Measurements from ENCODE around the gene OR1B1.

Gene OR1B1

GRCh38 chr9:122614362-122614761 is 43.1 kb downstream of the OR1B1 start, which contains the start of gene OR1Q1:
OR1Q1 (plus strand) TSS chr9:122614738; CDS start chr9:122614738, 0 bp downstream.
- no peak within 1 kb of the TSS for H3K27ac ChIP-seq (ENCODE audit: low read depth, low read length)
- no CpG with 5 or more reads among the region's 1 CpG for WGBS (ENCODE audit: extremely low coverage, insufficient coverage, insufficient read length)
- H2BK12ac ChIP-seq (ENCODE audit: low read length) = no peak within 1 kb of the TSS
- H3K18ac ChIP-seq (ENCODE audit: low read length) = no peak within 1 kb of the TSS
- no peaks in the 10 kb centered on the region for H3K79me2 ChIP-seq (ENCODE audit: control insufficient read depth, insufficient read depth, low read length, poor library complexity)
- peaks cover 15% of the 10 kb centered on the region for H3K9me3 ChIP-seq (ENCODE audit: insufficient read depth, low read depth, low read length)
- no peaks in the 10 kb centered on the region for H3K36me3 ChIP-seq (ENCODE audit: control insufficient read depth in 1 of 2, insufficient read depth in 2 of 2, low read length in 2 of 2)
- H3K4ac ChIP-seq (ENCODE audit: low read depth, low read length) = no peak within 1 kb of the TSS
- no peak within 1 kb of the TSS for H2AFZ ChIP-seq (ENCODE audit: insufficient read depth, low read length, poor library complexity)
- no peaks in the 10 kb centered on the region for H3K27me3 ChIP-seq (ENCODE audit: insufficient read depth, low read length)
- no peak within 1 kb of the TSS for H3K4me2 ChIP-seq (ENCODE audit: low read length)
- H2BK5ac ChIP-seq (ENCODE audit: low read depth, low read length, poor library complexity) = no peak within 1 kb of the TSS
- no peak within 1 kb of the TSS for H4K91ac ChIP-seq (ENCODE audit: low read depth, low read length)
- no peaks in the 10 kb centered on the region for H3K79me1 ChIP-seq (ENCODE audit: low read length)
- peak within 1 kb of the TSS; percentile 36 for H3K23ac ChIP-seq (ENCODE audit: low read length)
- no peak for DNase-seq
- H4K8ac ChIP-seq (ENCODE audit: low read depth, low read length) = no peak within 1 kb of the TSS
- H4K12ac ChIP-seq (ENCODE audit: low read depth, low read length) = no peak within 1 kb of the TSS
- no peak within 1 kb of the TSS for H3K4me3 ChIP-seq (ENCODE audit: low read depth, low read length)
- no peaks in the 10 kb centered on the region for H3K4me1 ChIP-seq (ENCODE audit: control insufficient read depth in 1 of 2, insufficient read depth in 2 of 2, low read length in 2 of 2)
- H3K9ac ChIP-seq (ENCODE audit: low read length) = no peak within 1 kb of the TSS
- H2AK5ac ChIP-seq (ENCODE audit: low read length) = no peak within 1 kb of the TSS
- H3K14ac ChIP-seq (ENCODE audit: low read length) = no peak within 1 kb of the TSS
- no peak within 1 kb of the TSS for H2BK120ac ChIP-seq (ENCODE audit: insufficient read depth, low read length, poor library complexity)

GRCh38 chr9:122609804-122610203 is 47.6 kb downstream of the OR1B1 start:
- Histone ChIP-seq H3K4me2 (ENCODE audit: low read length) (no peak overlapping the region), H3K27me3 (ENCODE audit: insufficient read depth, low read length) (no peaks in the 10 kb centered on the region), H3K4me1 (ENCODE audit: control insufficient read depth in 1 of 2, insufficient read depth in 2 of 2, low read length in 2 of 2) (no peaks in the 10 kb centered on the region), H3K18ac (ENCODE audit: low read length) (no peak overlapping the region), H3K9me3 (ENCODE audit: insufficient read depth, low read depth, low read length) (peaks cover 21% of the 10 kb centered on the region), H3K79me1 (ENCODE audit: low read length) (no peaks in the 10 kb centered on the region), H3K79me2 (ENCODE audit: control insufficient read depth, insufficient read depth, low read length, poor library complexity) (no peaks in the 10 kb centered on the region), H4K91ac (ENCODE audit: low read depth, low read length) (no peak overlapping the region), H3K14ac (ENCODE audit: low read length) (no peak overlapping the region), H2AK5ac (ENCODE audit: low read length) (no peak overlapping the region), H3K9ac (ENCODE audit: low read length) (no peak overlapping the region), H3K23ac (ENCODE audit: low read length) (no peak overlapping the region), H3K4me3 (ENCODE audit: low read depth, low read length) (no peak overlapping the region), H3K4ac (ENCODE audit: low read depth, low read length) (no peak overlapping the region), H4K8ac (ENCODE audit: low read depth, low read length) (no peak overlapping the region), H2BK120ac (ENCODE audit: insufficient read depth, low read length, poor library complexity) (no peak overlapping the region), H2AFZ (ENCODE audit: insufficient read depth, low read length, poor library complexity) (no peak overlapping the region), H3K27ac (ENCODE audit: low read depth, low read length) (no peak overlapping the region), H3K36me3 (ENCODE audit: control insufficient read depth in 1 of 2, insufficient read depth in 2 of 2, low read length in 2 of 2) (no peaks in the 10 kb centered on the region), H2BK5ac (ENCODE audit: low read depth, low read length, poor library complexity) (no peak overlapping the region), H2BK12ac (ENCODE audit: low read length) (no peak overlapping the region), H4K12ac (ENCODE audit: low read depth, low read length) (no peak overlapping the region)
- DNase-seq = peak; percentile 23 to 31
- no CpG with 5 or more reads among the region's 4 CpGs for WGBS (ENCODE audit: extremely low coverage, insufficient coverage, insufficient read length)

- no peak overlapping the region for H4K91ac ChIP-seq (ENCODE audit: low read depth, low read length)
- no CpG with 5 or more reads among the region's 1 CpG for WGBS (ENCODE audit: extremely low coverage, insufficient coverage, insufficient read length)
- no peak overlapping the region for H4K12ac ChIP-seq (ENCODE audit: low read depth, low read length)
- H3K36me3 ChIP-seq (ENCODE audit: control insufficient read depth in 1 of 2, insufficient read depth in 2 of 2, low read length in 2 of 2) = no peaks in the 10 kb centered on the region
- no peak for DNase-seq
- peaks cover 23% of the 10 kb centered on the region for H3K9me3 ChIP-seq (ENCODE audit: insufficient read depth, low read depth, low read length)
- H3K23ac ChIP-seq (ENCODE audit: low read length) = no peak overlapping the region
- H3K79me1 ChIP-seq (ENCODE audit: low read length) = no peaks in the 10 kb centered on the region
- no peak overlapping the region for H2AFZ ChIP-seq (ENCODE audit: insufficient read depth, low read length, poor library complexity)
- no peak overlapping the region for H2AK5ac ChIP-seq (ENCODE audit: low read length)
- H3K4me1 ChIP-seq (ENCODE audit: control insufficient read depth in 1 of 2, insufficient read depth in 2 of 2, low read length in 2 of 2) = no peaks in the 10 kb centered on the region
- no peak overlapping the region for H3K4me3 ChIP-seq (ENCODE audit: low read depth, low read length)
- no peak overlapping the region for H3K14ac ChIP-seq (ENCODE audit: low read length)
- H4K8ac ChIP-seq (ENCODE audit: low read depth, low read length) = no peak overlapping the region
- no peaks in the 10 kb centered on the region for H3K79me2 ChIP-seq (ENCODE audit: control insufficient read depth, insufficient read depth, low read length, poor library complexity)
- no peak overlapping the region for H3K4me2 ChIP-seq (ENCODE audit: low read length)
- H3K4ac ChIP-seq (ENCODE audit: low read depth, low read length) = no peak overlapping the region
- H3K27me3 ChIP-seq (ENCODE audit: insufficient read depth, low read length) = no peaks in the 10 kb centered on the region
- H2BK12ac ChIP-seq (ENCODE audit: low read length) = no peak overlapping the region
- H3K18ac ChIP-seq (ENCODE audit: low read length) = no peak overlapping the region
- peak overlapping the region; percentile 15 for H3K9ac ChIP-seq (ENCODE audit: low read length)
- no peak overlapping the region for H2BK120ac ChIP-seq (ENCODE audit: insufficient read depth, low read length, poor library complexity)
- no peak overlapping the region for H2BK5ac ChIP-seq (ENCODE audit: low read depth, low read length, poor library complexity)
- no peak overlapping the region for H3K27ac ChIP-seq (ENCODE audit: low read depth, low read length)
These were observed 50.8 kb downstream of the OR1B1 start for GRCh38 chr9:122606587-122606986.

GRCh38 chr9:122605691-122606090 is 51.7 kb downstream of the OR1B1 start:
- Histone ChIP-seq H2BK120ac (ENCODE audit: insufficient read depth, low read length, poor library complexity) (no peak overlapping the region), H3K36me3 (ENCODE audit: control insufficient read depth in 1 of 2, insufficient read depth in 2 of 2, low read length in 2 of 2) (no peaks in the 10 kb centered on the region), H3K27ac (ENCODE audit: low read depth, low read length) (no peak overlapping the region), H3K14ac (ENCODE audit: low read length) (no peak overlapping the region), H3K27me3 (ENCODE audit: insufficient read depth, low read length) (no peaks in the 10 kb centered on the region), H3K9ac (ENCODE audit: low read length) (no peak overlapping the region), H3K18ac (ENCODE audit: low read length) (no peak overlapping the region), H3K4me2 (ENCODE audit: low read length) (no peak overlapping the region), H4K8ac (ENCODE audit: low read depth, low read length) (no peak overlapping the region), H3K4me3 (ENCODE audit: low read depth, low read length) (no peak overlapping the region), H3K23ac (ENCODE audit: low read length) (no peak overlapping the region), H4K91ac (ENCODE audit: low read depth, low read length) (no peak overlapping the region), H2AK5ac (ENCODE audit: low read length) (no peak overlapping the region), H2AFZ (ENCODE audit: insufficient read depth, low read length, poor library complexity) (no peak overlapping the region), H2BK12ac (ENCODE audit: low read length) (no peak overlapping the region), H2BK5ac (ENCODE audit: low read depth, low read length, poor library complexity) (no peak overlapping the region), H3K79me1 (ENCODE audit: low read length) (no peaks in the 10 kb centered on the region), H4K12ac (ENCODE audit: low read depth, low read length) (no peak overlapping the region), H3K4ac (ENCODE audit: low read depth, low read length) (no peak overlapping the region), H3K9me3 (ENCODE audit: insufficient read depth, low read depth, low read length) (peaks cover 20% of the 10 kb centered on the region), H3K79me2 (ENCODE audit: control insufficient read depth, insufficient read depth, low read length, poor library complexity) (no peaks in the 10 kb centered on the region), H3K4me1 (ENCODE audit: control insufficient read depth in 1 of 2, insufficient read depth in 2 of 2, low read length in 2 of 2) (no peaks in the 10 kb centered on the region)
- no CpG with 5 or more reads among the region's 1 CpG for WGBS (ENCODE audit: extremely low coverage, insufficient coverage, insufficient read length)
- DNase-seq = no peak

All from trophoblast cell (in vitro differentiated cells and primary cell).